Fibroblast of pulmonary artery (primary cell): Measurements from ENCODE around the gene CHEK2.

Source experiments
- DNase-seq: peaks from one replicate; pipeline ENCODE4 v3.0.0-alpha.2; 2010; ENCODE audit warnings: low read depth
- H3K4me3 ChIP-seq: replicated peaks from 2 replicates; pipeline ENCODE4 v1.5.1; 2011; ENCODE audit warnings: low read depth, mild to moderate bottlenecking, control low read depth, low read length, moderate library complexity
- CTCF ChIP-seq: IDR thresholded peaks from 2 replicates; pipeline ENCODE4 v1.5.1; 2011; ENCODE audit warnings: mild to moderate bottlenecking, control low read depth, low read length, inconsistent platforms; ENCODE audit errors: missing control alignments

The CHEK2 gene

GRCh38 chr22:28741785-28742561, at the start of gene CHEK2, which contains the start of gene HSCB:
Gene CHEK2 (minus strand): TSS chr22:28741820. CDS start chr22:28734721, 7,099 bp downstream.
Gene HSCB (plus strand): TSS chr22:28742039. CDS start chr22:28742096, 57 bp downstream.
- peak within 1 kb of the TSS; percentile 93 for H3K4me3 ChIP-seq
- TF ChIP-seq CTCF = no peak
- DNase-seq = peak; percentile 99

GRCh38 chr22:28791124-28791523, 49.5 kb upstream of the CHEK2 start:
- H3K4me3 ChIP-seq = no peak overlapping the region
- TF ChIP-seq CTCF = no peak
- no peak for DNase-seq

GRCh38 chr22:28788601-28789000, 47.0 kb upstream of the CHEK2 start:
- no peak for TF ChIP-seq CTCF

GRCh38 chr22:28783786-28784671, 42.4 kb upstream of the CHEK2 start:
- no peak overlapping the region for H3K4me3 ChIP-seq
- no peak for TF ChIP-seq CTCF
- no peak for DNase-seq

More at GRCh38 chr22:28788601-28789000, 47.0 kb upstream of the CHEK2 start:
- no peak overlapping the region for H3K4me3 ChIP-seq
- DNase-seq = no peak

GRCh38 chr22:28780296-28780695, 38.7 kb upstream of the CHEK2 start:
- no peak for DNase-seq
- no peak for TF ChIP-seq CTCF
- no peak overlapping the region for H3K4me3 ChIP-seq

- TF ChIP-seq CTCF = no peak
- no peak overlapping the region for H3K4me3 ChIP-seq
- no peak for DNase-seq
These were observed 38.2 kb upstream of the CHEK2 start for GRCh38 chr22:28779833-28780232.
